BJ (cell line): ENCODE measurements around the gene NR5A2. TPM values are rescaled to one million over a fixed set of nuclear protein-coding genes. Genes with fewer than 3 reads are reported as not detected.

Experiments used
- CTCF ChIA-PET: fragments of 350-600 bp; formaldehyde crosslinking; extraction: SDS; loops from one replicate; lab custom pipeline; 2021; ENCODE audit warnings: antibody characterized with exemption, inconsistent platforms; lab: Yijun Ruan, JAX
- POLR2A ChIA-PET: fragments of 300-600 bp; sonication (Branson Sonifier 250); formaldehyde crosslinking; extraction: SDS; loops from one replicate; lab custom pipeline; 2021; ENCODE audit warnings: antibody characterized with exemption; lab: Charles Lee
- DNase-seq: peaks from one replicate; pipeline ENCODE4 v3.0.0-alpha.2; 2011; ENCODE audit warnings: low read depth
- H3K27me3 ChIP-seq: 2 replicates; pipeline ENCODE4 v1.6.0; 2011; ENCODE audit warnings: low read length; ENCODE audit not compliant: control insufficient read depth, insufficient read depth
- H3K36me3 ChIP-seq: 2 replicates; pipeline ENCODE4 v1.5.1; 2011; ENCODE audit warnings: low read length; ENCODE audit not compliant: control insufficient read depth, insufficient read depth
- H3K4me3 ChIP-seq: 2 replicates; pipeline ENCODE4 v1.5.1; 2011; ENCODE audit warnings: low read depth, mild to moderate bottlenecking, control low read depth, low read length
- CTCF ChIP-seq: IDR thresholded peaks from 2 replicates; pipeline ENCODE4 v1.5.1; 2011; ENCODE audit warnings: low read depth, mild to moderate bottlenecking, control low read depth, inconsistent platforms, low read length, moderate library complexity; ENCODE audit not compliant: insufficient read depth
- polyA plus RNA-seq: library from polyadenylated mRNA; depleted of rRNA; stranded (reverse); fragments of >200 nt; gene quantifications from 2 replicates; pipeline ENCODE4 v1.2.3, GENCODE V29; 2011

Gene NR5A2
- polyA plus RNA-seq, 1 experiment = 0.12 TPM

- no peak for TF ChIP-seq CTCF
- Histone ChIP-seq H3K27me3 (no peaks in the 10 kb centered on the region), H3K36me3 (no peaks in the 10 kb centered on the region), H3K4me3 (no peak overlapping the region)
- DNase-seq = no peak
- POLR2A ChIA-PET = no interaction called here
- CTCF ChIA-PET = interaction anchor here (0.6 to 1.1 kb wide), 2 partner anchors 313 to 526 kb away, joined by 3 read pairs; no protein-coding TSS in a partner anchor
Measured at GRCh38 chr1:200211157-200211556, 183.6 kb downstream of the NR5A2 start.

DNA sequence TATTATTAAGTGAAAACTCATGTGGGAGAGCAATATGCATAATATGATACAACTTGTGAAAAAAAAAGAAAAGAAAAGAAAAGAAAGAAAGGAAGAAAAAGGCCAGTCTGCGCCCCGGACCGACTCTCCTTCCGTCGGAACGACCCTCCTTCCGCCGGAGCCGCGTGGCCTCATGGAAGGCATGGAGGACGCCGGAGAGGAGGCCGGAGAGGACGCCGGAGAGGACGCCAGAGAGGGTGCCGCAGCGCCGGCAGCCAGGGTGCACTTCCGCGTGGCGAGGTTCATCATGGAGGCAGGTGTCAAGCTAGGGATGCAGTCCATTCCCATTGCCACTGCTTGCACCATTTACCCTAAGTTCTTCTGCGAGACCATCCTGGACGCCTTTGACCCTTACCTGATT is 185.9 kb downstream of the NR5A2 start:
- no peak for DNase-seq
- Histone ChIP-seq H3K27me3 (no peaks in the 10 kb centered on the region), H3K4me3 (no peak overlapping the region), H3K36me3 (no peaks in the 10 kb centered on the region)
- ChIA-PET POLR2A (no interaction called here), CTCF (no interaction called here)
- TF ChIP-seq CTCF = no peak

DNA sequence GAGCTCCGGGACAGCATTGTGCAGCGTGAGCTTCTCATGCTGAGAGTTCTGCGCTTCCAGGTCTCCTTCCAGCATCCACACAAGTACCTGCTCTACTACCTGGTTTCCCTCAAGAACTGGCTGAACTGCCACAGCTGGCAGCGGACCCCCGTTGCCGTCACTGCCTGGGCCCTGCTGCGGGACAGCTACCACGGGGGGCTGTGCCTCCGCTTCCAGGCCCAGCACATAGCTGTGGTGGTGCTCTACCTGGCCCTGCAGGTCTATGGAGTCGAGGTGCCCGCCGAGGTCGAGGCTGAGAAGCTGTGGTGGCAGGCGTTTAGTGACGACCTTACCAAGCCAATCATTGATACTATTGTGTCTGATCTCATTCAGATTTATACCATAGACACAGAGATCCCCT is 186.4 kb downstream of the NR5A2 start:
- CTCF ChIA-PET = no interaction called here
- Histone ChIP-seq H3K36me3 (no peaks in the 10 kb centered on the region), H3K27me3 (no peaks in the 10 kb centered on the region), H3K4me3 (no peak overlapping the region)
- TF ChIP-seq CTCF = no peak
- POLR2A ChIA-PET = no interaction called here
- no peak for DNase-seq

- TF ChIP-seq CTCF = no peak
- Histone ChIP-seq H3K4me3 (no peak overlapping the region), H3K36me3 (no peaks in the 10 kb centered on the region), H3K27me3 (no peaks in the 10 kb centered on the region)
- CTCF ChIA-PET = no interaction called here
- no peak for DNase-seq
- POLR2A ChIA-PET = no interaction called here
Measured at GRCh38 chr1:200215350-200215749, 187.8 kb downstream of the NR5A2 start.

DNA sequence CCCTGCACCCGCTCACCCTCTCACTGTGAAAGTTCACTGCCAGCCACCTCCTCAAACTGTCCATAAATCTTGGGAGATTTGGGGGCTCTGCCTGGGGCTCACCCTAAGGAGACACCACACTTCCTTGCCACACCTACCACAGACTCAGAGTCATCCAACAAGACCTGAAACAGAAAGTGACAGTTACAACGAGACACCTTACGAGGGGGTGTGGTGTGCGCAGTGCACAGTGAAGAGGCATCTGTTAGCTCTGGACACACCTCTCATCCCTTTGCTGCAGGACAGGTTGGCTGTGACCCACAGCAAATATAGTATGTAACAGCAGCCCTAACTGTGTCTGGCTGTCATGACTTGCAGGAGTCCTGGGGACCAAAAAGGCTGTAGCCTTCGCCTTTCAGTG is 190.2 kb downstream of the NR5A2 start:
- Histone ChIP-seq H3K36me3 (no peaks in the 10 kb centered on the region), H3K27me3 (no peaks in the 10 kb centered on the region), H3K4me3 (no peak overlapping the region)
- ChIA-PET CTCF (no interaction called here), POLR2A (no interaction called here)
- TF ChIP-seq CTCF = no peak
- no peak for DNase-seq
